GM12873 (cell line): ENCODE measurements around the gene LACC1.

Source experiments
- TF ChIP-seq, protein P1 (sequence below): IDR thresholded peaks from 2 replicates; pipeline ENCODE4 v1.5.1; 2012; ENCODE audit warnings: low read depth, mild to moderate bottlenecking, moderate library complexity, low read length, control low read depth; ENCODE audit not compliant: insufficient read depth; ENCODE audit errors: missing control alignments

The LACC1 gene

DNA sequence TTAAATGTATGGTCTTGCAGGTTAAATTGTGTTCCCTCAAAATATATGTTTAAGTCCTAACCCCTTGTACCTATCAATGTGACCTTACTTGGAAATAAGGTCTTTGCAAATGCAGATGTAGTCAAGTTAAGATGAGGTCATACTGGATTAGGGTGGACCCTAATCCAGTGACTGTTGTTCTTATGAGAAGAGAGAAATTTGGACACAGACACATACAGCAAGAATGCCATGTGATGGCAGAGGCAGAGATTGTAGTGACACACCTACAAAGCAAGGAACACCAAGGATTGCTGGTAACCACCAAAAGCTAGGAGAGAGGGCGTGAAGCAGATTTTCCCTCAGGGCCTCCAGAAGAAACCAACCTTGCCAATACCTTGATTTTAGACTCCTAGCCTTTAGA is 50.2 kb downstream of the LACC1 start:
- TF ChIP-seq, protein P1, sequence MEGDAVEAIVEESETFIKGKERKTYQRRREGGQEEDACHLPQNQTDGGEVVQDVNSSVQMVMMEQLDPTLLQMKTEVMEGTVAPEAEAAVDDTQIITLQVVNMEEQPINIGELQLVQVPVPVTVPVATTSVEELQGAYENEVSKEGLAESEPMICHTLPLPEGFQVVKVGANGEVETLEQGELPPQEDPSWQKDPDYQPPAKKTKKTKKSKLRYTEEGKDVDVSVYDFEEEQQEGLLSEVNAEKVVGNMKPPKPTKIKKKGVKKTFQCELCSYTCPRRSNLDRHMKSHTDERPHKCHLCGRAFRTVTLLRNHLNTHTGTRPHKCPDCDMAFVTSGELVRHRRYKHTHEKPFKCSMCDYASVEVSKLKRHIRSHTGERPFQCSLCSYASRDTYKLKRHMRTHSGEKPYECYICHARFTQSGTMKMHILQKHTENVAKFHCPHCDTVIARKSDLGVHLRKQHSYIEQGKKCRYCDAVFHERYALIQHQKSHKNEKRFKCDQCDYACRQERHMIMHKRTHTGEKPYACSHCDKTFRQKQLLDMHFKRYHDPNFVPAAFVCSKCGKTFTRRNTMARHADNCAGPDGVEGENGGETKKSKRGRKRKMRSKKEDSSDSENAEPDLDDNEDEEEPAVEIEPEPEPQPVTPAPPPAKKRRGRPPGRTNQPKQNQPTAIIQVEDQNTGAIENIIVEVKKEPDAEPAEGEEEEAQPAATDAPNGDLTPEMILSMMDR, result no peak

DNA sequence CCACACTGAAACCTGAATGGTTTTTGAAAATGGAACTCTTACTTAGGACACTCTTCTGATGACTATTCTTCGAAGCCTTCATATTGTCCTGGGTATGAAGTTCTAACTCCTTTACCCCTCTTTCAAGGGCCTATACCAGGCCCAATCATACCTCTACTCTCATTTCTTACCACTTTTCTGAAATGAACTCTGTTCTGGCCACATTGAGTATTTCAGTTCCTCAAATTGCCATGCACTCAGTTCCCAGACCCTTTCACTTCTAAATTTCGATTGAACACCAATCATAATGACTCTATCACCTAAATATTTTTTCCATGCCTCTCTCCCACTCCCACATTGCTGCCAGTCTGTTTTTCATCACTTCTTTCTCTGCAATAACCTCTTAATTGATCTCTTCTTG is 53.7 kb downstream of the LACC1 start:
- TF ChIP-seq, protein P1, result no peak

DNA sequence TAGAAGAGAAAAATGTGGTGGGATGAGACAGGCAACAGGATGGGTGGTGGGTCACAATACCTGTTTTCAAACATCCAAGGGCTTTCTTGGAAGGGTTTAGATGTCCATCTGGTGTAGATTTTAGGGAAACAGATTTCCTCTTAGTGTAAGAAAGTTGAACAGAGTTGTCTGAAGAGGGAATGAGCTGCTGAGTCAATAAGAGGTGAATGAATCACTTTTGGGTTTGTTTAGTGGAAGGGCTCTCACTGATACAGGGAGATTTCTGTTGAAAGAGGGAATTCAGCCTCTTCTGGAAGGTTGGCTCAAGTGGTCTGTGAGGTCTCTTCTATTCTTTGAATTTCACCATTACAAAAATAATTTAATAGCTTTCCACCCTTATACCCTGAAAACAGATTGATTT is 54.6 kb downstream of the LACC1 start:
- TF ChIP-seq, protein P1, result no peak

DNA sequence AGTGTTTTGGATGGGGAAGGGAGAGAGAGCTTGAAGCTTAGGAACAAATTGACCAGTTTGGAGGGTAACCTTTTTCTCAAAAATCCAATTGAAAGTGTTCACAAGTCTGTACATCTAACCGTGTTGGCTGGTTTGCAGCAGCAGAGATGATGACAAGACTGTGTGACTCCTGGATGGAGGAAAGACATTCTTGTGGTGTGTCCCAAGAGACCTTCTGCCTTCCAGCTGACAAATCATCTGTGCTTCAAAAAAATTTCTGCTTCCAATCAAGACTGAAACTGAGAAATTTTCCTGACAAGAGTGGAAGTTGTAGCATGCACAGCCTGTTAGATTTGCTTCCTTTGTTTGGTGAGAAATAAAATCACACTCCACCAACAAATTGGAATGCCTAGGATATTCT is 56.2 kb downstream of the LACC1 start:
- TF ChIP-seq, protein P1, result no peak

DNA sequence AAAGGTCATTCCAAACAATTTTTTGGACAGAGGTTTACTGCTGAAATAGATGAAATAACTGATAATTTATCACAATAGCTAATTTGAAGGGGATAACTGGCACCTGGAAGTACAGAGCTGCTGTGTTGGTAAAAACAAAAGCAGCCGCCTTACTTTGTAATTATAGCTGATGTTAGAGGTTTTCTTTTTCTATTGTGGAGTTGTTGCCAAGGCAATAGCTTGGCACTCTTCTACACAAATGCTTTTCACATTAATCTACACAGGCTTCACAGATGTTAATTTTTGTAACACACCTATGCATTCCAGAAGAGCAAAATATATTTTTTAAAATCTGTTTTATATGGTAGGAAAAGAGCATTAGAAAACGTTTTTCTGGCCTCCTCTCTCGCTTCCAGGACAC is 56.9 kb downstream of the LACC1 start:
- TF ChIP-seq, protein P1, result no peak

DNA sequence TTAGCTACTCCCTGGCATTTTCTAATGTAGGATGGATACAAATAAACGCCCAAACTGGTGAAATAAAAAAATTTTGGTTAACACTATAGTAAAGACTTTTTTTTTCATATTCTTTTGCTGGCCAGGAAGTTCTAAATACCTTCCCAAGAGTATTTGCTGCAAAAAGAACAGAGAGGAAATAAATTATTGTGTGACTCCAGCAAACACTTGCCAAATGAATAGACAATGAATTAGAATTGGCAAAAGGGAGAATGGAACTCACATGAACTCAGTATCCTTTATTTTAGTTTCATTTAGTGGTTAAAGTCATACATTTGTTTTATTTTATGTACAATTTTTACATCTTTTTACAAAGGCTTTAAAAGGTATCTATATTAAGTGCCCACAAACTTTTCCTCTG is 58.1 kb downstream of the LACC1 start:
- TF ChIP-seq, protein P1, result no peak

DNA sequence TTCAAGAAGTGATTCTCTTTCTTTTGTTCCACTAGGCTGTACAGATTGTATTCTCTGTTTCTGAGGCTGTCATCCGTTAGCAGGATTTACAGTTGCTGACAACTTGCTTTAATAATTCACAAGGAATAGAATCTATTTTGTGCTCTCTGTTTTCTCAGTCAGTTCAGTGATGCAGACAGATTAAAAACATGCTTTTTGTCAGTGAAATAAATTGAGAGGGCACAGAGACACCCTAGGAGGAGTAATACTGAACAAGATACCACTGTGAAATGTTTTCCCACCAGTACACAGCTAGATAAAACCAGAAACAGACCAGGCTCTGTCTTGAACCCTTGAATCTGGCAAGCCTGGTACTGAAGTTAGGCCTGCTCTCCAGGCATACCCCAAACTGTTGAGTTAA is 58.7 kb downstream of the LACC1 start:
- TF ChIP-seq, protein P1, result no peak

DNA sequence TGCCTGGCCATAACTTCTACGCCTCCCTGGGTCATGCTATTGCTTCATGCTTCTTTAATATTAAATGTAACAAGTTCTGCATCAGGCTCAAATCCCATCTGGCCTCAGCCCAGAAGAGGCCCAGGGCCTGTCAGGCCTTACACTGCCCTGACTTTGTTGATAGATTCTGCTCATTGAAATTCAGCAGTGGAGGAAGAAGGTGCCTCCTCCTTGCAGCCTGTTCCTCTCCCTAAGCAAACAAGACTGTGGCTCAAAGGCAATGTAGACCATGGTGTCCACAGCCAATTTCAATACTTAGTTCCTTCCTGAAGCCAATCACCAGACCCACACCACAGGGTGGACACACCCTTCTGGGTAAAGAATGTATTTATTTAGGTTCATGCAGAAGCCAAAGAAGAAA is 59.4 kb downstream of the LACC1 start:
- TF ChIP-seq, protein P1, result no peak
